ENCODE results near the gene CALD1.

Gene CALD1

DNA sequence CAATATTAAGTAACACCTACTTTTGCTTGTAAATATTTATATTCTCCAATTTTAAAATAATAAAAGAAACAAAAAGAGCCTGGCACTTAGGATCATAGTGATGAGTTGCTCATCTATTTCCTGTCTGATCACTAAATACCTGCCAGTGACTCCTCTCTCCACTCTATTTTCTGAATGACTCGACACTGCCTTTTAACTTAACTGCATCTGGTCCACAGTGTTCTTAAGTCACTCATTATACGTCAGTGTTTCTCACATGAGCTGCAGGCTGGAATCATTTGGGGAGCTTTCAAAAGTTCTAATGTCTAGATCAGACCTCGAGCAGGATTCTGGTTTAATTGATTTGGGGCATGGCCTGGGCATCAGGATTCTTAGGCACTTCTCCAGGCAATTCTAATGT is 128.9 kb downstream of the CALD1 start:
- Mint-ChIP-seq H3K4me1 (ENCODE audit: low read depth) (no peaks in the 10 kb centered on the region), H3K9me3 (ENCODE audit: low read depth) (no peaks in the 10 kb centered on the region), H3K27me3 (no peaks in the 10 kb centered on the region), H3K27ac (no peak overlapping the region), H3K36me3 (no peaks in the 10 kb centered on the region), H3K4me3 (no peak overlapping the region)

DNA sequence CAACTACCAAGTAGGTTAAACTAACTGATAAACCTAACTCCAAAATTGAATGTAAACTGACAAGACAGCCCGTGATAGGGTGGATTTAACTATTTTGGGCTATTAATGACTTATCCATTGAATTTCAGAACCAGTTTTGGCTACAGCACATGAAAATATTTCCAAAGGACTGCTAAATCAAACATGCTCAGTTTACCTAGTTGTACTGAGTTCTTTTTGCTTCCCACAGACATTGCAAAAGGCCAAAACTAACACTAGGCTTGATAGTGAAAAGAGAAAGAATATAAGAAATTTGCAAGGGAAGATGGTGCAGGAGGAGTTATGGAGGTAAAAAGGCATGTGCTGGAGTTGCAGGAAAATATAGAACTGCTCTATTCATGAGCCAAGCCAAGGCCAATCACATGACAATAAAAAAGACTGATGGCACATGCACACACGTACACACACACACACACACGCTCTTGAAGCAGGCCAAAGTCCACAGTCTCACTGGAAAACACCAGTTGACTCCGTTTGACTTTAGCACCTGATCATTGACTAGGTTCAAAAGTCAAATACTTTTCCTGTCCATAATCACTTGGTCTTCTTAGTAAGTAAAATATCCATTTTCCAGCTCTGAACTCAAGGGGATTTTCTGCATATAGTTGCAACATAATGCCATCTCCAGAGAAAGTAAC is 130.9 kb downstream of the CALD1 start:
- Mint-ChIP-seq H3K36me3 (no peaks in the 10 kb centered on the region), H3K4me1 (ENCODE audit: low read depth) (no peaks in the 10 kb centered on the region), H3K27ac (no peak overlapping the region), H3K4me3 (no peak overlapping the region), H3K27me3 (no peaks in the 10 kb centered on the region), H3K9me3 (ENCODE audit: low read depth) (no peaks in the 10 kb centered on the region)

DNA sequence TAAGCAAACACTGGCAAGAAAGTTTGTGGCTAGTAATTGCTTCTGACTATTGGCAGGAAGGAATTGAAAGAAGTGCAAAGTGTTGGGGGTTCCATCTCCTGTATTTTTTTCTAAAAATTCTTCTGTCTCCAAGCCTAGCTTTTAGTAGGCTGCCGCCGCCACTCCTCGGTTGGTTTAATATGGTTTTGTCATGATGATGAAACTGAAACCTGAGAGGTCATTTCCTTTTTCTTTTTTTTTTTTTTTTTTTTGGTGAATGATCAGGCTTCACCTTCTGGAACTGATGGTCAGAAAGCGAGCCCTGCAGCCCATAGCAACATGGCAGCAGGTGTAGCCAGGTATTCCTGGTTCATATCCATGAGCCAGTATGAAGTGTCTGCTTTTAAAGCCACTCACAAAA is 131.5 kb downstream of the CALD1 start:
- Mint-ChIP-seq H3K9me3 (ENCODE audit: low read depth) (no peaks in the 10 kb centered on the region), H3K27ac (no peak overlapping the region), H3K27me3 (no peaks in the 10 kb centered on the region), H3K4me3 (no peak overlapping the region), H3K4me1 (ENCODE audit: low read depth) (no peaks in the 10 kb centered on the region), H3K36me3 (no peaks in the 10 kb centered on the region)

DNA sequence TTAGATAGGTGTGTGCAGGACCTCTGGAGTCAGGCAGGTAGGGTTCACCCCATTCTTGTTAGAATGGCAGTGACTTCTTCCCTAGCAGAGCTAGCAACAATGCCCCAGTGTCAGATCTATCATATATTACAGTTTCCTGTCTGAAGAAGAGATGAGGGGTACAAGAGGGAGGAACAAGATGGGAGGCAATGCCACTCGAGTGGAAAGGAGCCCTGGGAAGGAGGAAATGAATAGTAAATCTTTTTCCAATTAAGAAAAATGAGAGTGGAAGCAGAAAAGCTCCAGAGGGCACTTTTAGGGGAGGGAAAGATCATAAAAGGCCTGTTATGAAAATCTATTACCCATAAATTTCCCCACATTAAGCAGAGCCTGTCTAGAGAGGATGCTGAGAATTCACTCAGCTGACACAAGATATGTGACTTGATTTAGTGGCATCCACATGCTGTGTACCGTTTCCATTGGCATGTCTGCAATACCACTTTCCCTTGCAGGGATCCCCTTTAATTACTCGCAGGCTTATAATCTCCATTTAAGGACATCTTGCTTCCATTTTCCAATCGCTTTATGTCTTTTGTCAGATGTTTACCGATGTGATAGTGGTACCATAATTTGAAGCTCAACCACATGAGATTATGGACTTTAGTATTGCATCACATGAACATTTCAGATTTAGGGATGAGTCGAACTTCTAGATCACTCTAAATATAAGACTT is 136.9 kb downstream of the CALD1 start:
- Mint-ChIP-seq H3K4me1 (ENCODE audit: low read depth) (no peaks in the 10 kb centered on the region), H3K36me3 (no peaks in the 10 kb centered on the region), H3K27ac (no peak overlapping the region), H3K4me3 (no peak overlapping the region), H3K9me3 (ENCODE audit: low read depth) (no peaks in the 10 kb centered on the region), H3K27me3 (no peaks in the 10 kb centered on the region)

DNA sequence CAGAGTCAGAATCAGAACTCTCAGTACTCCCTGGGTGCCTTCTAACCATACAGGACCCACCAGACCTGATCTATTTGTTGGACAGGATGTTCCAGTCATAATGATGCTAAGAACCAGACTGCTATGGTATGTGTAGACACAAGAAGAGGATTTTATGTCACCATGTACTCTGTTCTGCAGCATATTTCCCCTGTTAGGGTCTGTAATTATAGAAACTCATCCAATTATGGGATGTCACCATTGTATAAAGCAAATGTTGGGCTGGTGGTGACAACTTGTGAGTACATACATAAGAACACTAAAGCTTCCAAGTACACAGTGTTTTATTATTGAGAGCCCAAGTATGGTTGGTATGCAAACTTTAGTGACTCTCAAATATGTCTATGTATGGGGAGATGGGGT is 139.8 kb downstream of the CALD1 start:
- Mint-ChIP-seq H3K27me3 (no peaks in the 10 kb centered on the region), H3K4me3 (no peak overlapping the region), H3K27ac (no peak overlapping the region), H3K9me3 (ENCODE audit: low read depth) (no peaks in the 10 kb centered on the region), H3K4me1 (ENCODE audit: low read depth) (no peaks in the 10 kb centered on the region), H3K36me3 (no peaks in the 10 kb centered on the region)

DNA sequence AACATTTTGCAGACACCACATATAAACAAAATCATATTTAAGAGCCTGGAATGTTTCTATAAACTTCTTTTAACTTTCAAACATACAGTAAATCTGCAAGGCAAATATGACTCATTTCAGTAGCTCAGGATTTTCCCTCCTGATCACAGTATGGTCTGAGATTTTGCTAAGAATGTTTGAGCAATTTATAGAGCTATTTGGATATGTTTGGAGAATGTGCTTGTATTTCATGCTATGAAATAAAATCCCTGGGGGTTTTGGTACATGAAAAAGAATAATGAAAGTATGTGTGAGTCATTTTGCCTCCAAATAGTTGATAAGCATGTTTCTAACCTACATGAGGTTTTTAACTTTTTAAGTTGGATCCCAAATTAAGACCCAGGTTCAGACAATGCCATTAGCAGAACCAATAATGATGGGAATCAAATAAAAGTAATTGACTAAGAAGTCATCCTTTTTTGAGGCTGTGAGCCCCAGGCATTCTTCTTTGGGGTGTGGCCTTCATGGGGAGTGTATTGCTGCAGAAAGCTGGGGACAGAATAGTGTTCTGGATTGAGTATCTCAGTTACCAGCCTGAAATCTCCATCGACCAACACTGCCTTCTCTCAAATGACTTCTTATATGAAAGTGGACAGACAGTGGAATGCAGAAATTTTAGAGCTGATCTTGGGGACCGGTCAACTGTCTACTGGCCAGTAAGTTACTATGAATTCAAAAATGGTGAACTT is 140.8 kb downstream of the CALD1 start:
- H3K4me1 Mint-ChIP-seq (ENCODE audit: low read depth) = no peaks in the 10 kb centered on the region
- H3K27ac Mint-ChIP-seq = no peak overlapping the region
- H3K4me3 Mint-ChIP-seq = no peak overlapping the region

DNA sequence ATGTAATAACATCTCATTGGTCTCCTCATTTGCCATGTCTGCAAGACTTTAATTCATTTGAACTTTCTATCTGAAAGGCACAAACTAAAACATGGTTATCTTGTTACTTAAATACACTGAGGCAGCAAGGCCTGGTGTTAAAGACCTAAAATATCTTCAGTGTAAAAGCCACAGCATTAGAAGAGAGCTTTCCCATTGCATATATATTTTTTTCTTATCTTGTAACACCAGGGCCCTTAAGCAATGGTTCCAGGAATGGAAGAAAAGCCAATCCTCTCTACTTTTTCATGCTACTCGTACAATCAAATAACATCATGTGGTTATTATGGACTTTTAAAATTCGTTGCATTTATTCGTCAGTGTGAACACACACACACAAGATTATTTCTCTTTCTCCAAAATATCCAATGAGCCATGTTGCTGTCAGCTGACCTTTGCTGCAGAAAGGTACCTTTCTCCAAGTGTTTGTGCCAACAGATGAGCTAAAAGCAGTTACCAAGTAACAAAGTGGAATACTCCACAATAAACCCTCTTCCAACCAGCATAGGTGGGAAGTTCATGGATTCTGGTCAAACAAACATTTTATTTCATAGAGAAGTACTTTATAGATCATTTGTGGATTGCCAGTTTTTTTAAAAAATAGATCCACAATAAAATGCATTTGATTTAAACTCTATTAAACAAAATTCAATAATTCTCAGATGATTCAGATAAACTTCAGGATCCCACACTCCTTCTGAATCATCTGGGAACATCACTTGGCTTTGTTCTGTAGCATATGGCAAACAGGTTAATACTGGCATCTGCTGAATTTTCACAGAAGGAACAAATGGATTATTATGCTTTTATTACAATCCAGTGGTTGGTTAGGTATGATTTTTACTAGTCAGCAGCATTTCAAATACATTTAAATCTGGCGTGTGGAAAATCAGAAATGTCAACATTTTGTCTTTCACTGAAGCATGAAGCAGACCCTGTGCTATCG is 143.6 kb downstream of the CALD1 start:
- Mint-ChIP-seq H3K27ac (no peak overlapping the region), H3K36me3 (no peaks in the 10 kb centered on the region), H3K4me1 (ENCODE audit: low read depth) (no peaks in the 10 kb centered on the region), H3K9me3 (ENCODE audit: low read depth) (no peaks in the 10 kb centered on the region), H3K27me3 (no peaks in the 10 kb centered on the region), H3K4me3 (no peak overlapping the region)

More for the DNA sequence above, 140.8 kb downstream of the CALD1 start:
- H3K36me3 Mint-ChIP-seq = no peaks in the 10 kb centered on the region
- H3K9me3 Mint-ChIP-seq (ENCODE audit: low read depth) = no peaks in the 10 kb centered on the region
- H3K27me3 Mint-ChIP-seq = no peaks in the 10 kb centered on the region

DNA sequence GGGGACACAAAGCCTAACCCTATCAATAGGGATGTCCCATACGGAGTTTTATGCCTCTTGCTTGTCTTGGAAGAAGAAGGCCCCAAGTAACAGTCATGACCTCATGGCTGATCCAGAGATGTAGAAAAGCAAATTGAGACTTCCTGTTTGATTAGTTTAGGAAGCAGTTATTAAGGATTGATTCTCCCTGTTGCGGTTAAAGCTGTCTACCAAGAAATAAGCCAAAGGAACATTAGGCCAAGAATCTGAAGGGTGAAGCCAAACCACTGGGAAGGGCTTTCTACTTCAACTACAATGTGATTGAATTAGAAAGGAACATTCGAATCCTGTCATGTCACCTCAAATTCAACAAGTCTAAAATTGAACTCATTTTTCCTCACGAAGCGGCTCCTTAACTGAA is 146.3 kb downstream of the CALD1 start:
- Mint-ChIP-seq H3K27me3 (no peaks in the 10 kb centered on the region), H3K9me3 (ENCODE audit: low read depth) (no peaks in the 10 kb centered on the region), H3K27ac (no peak overlapping the region), H3K4me3 (no peak overlapping the region), H3K36me3 (no peaks in the 10 kb centered on the region), H3K4me1 (ENCODE audit: low read depth) (no peaks in the 10 kb centered on the region)

DNA sequence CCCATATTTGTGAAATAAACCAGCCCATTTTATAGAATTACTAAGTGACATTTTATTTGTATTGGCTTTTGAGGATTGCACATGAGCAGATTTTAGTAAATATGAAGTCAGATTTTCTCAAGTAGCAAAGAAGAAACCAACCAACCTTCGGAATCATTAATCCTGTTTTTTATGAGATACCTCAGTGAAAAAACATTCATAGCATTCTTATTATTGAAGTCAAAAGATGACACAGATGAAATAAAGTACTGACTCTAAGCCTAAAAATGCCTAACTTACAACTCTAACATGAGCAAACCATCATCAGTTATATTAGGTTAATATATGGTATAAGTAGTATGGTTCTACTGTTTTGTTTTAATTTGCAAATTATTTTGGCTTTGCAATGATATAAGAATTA is 147.0 kb downstream of the CALD1 start:
- Mint-ChIP-seq H3K4me1 (ENCODE audit: low read depth) (no peaks in the 10 kb centered on the region), H3K27ac (no peak overlapping the region), H3K36me3 (no peaks in the 10 kb centered on the region)

DNA sequence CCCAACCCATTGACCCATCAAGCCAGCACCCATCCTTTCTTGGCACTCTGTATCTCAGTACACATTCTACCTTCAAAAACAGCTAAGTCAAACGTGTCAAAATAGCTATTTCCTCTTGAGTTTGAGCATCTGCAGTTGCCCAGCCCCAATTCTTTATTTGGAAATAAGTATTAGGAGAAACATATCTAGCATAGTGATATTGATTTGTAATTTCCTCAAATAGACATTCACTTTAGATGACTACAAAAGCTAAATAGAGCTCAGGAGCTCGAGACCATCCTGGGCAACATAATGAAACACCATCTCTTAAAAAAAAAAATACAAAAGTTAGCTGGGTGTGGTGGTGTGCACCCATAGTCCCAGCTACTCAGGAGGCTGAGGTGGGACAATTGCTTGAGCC is 147.6 kb downstream of the CALD1 start:
- Mint-ChIP-seq H3K27ac (no peak overlapping the region), H3K4me3 (no peak overlapping the region), H3K36me3 (peaks cover 6% of the 10 kb centered on the region), H3K4me1 (ENCODE audit: low read depth) (no peaks in the 10 kb centered on the region), H3K27me3 (no peaks in the 10 kb centered on the region), H3K9me3 (ENCODE audit: low read depth) (peaks cover 4% of the 10 kb centered on the region)

More for the DNA sequence above, 147.0 kb downstream of the CALD1 start:
- no peaks in the 10 kb centered on the region for H3K9me3 Mint-ChIP-seq (ENCODE audit: low read depth)
- no peak overlapping the region for H3K4me3 Mint-ChIP-seq
- H3K27me3 Mint-ChIP-seq = no peaks in the 10 kb centered on the region

DNA sequence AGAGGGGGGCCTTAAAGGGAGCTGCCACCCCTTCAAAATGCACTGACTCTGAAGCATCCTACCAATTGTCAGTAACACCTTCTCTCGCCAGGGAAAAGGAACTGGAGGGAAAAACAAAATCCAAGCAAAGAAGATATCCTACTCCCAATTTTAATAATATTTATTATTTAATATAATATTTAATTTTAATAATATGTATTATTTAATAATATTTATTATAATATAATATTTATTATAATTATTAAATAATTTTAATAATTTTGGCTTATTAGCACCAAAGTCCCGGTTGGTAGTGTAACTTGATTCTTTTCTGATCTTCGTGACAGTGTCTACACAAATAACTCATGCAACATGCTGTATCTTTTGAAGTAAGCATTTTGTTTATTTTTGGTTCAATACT is 148.3 kb downstream of the CALD1 start:
- Mint-ChIP-seq H3K9me3 (ENCODE audit: low read depth) (peaks cover 4% of the 10 kb centered on the region), H3K4me1 (ENCODE audit: low read depth) (no peaks in the 10 kb centered on the region), H3K27ac (no peak overlapping the region), H3K4me3 (no peak overlapping the region), H3K36me3 (peaks cover 6% of the 10 kb centered on the region), H3K27me3 (no peaks in the 10 kb centered on the region)

DNA sequence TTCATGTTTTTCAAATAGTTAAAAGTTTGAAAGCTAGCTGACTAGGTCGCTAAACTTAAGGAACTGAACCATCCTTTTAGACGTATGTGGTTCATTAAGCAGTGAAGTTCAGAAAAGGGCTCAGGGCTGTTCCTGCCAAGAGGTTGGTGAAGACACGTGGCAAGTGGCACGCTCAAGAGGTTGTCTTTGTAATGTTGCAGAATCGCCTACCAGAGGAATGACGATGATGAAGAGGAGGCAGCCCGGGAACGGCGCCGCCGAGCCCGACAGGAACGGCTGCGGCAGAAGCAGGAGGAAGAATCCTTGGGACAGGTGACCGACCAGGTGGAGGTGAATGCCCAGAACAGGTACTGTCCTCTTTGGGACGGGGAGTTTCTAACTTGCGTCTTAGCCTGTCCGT is 149.1 kb downstream of the CALD1 start:
- peaks cover 4% of the 10 kb centered on the region for H3K9me3 Mint-ChIP-seq (ENCODE audit: low read depth)
- H3K27ac Mint-ChIP-seq = no peak overlapping the region
- peaks cover 6% of the 10 kb centered on the region for H3K36me3 Mint-ChIP-seq
- H3K4me1 Mint-ChIP-seq (ENCODE audit: low read depth) = peaks cover 3% of the 10 kb centered on the region
- H3K4me3 Mint-ChIP-seq = no peak overlapping the region
- no peaks in the 10 kb centered on the region for H3K27me3 Mint-ChIP-seq

DNA sequence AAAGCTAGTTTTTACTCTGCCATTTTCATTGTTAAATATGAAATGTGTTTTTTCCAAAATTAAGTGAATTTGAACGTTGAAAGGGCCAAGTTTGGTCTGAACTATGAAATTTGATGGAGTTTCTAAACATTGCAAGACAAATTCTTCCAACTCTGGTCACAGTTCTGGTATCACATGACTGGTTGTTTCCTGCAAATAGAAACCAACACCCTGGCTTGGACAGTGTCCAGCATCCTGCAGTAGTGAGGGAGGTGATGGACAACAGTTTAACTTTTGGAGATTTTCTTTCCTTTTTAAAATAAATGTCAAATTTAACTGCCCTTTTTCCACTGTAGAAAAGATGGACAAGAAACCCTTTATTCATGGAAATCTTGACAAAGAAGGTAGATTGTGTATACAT is 152.1 kb downstream of the CALD1 start:
- Mint-ChIP-seq H3K27me3 (no peaks in the 10 kb centered on the region), H3K4me1 (ENCODE audit: low read depth) (peaks cover 3% of the 10 kb centered on the region), H3K9me3 (ENCODE audit: low read depth) (peaks cover 4% of the 10 kb centered on the region), H3K36me3 (peaks cover 6% of the 10 kb centered on the region), H3K4me3 (no peak overlapping the region), H3K27ac (no peak overlapping the region)

DNA sequence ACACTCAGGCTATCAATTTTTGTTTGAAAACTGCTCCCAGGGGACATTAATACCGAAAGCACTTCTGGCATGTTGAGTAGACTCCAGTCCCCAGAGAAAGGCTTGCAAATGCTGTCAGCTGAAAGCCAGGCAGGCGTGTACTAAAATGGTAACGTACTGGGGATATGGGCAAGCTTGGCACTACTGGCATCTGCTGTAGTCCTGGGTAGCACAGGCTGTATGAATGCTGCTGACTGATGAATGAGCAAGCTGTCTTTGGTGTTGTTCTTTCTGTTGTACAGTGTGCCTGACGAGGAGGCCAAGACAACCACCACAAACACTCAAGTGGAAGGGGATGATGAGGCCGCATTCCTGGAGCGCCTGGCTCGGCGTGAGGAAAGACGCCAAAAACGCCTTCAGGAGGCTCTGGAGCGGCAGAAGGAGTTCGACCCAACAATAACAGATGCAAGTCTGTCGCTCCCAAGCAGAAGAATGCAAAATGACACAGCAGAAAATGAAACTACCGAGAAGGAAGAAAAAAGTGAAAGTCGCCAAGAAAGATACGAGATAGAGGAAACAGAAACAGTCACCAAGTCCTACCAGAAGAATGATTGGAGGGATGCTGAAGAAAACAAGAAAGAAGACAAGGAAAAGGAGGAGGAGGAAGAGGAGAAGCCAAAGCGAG is 153.4 kb downstream of the CALD1 start:
- H3K9me3 Mint-ChIP-seq (ENCODE audit: low read depth) = peaks cover 4% of the 10 kb centered on the region
- H3K36me3 Mint-ChIP-seq = peaks cover 6% of the 10 kb centered on the region
- H3K27me3 Mint-ChIP-seq = no peaks in the 10 kb centered on the region
- peaks cover 3% of the 10 kb centered on the region for H3K4me1 Mint-ChIP-seq (ENCODE audit: low read depth)
- H3K27ac Mint-ChIP-seq = no peak overlapping the region
- H3K4me3 Mint-ChIP-seq = peak overlapping the region; percentile 50

All from activated naive CD8-positive, alpha-beta T cell (primary cell).